Fibroblast of peridontal ligament (primary cell): ENCODE data around the gene GDI1.
"Not testable (repeated sequence)": the region's sequence is repeated elsewhere in the genome, so short reads cannot be mapped to it uniquely, and the experiment has no call there.

Experiments
- DNase-seq: peaks from one replicate; pipeline ENCODE4 v3.0.0-alpha.2; 2010; ENCODE audit errors: extremely low read depth

GDI1 gene

DNA sequence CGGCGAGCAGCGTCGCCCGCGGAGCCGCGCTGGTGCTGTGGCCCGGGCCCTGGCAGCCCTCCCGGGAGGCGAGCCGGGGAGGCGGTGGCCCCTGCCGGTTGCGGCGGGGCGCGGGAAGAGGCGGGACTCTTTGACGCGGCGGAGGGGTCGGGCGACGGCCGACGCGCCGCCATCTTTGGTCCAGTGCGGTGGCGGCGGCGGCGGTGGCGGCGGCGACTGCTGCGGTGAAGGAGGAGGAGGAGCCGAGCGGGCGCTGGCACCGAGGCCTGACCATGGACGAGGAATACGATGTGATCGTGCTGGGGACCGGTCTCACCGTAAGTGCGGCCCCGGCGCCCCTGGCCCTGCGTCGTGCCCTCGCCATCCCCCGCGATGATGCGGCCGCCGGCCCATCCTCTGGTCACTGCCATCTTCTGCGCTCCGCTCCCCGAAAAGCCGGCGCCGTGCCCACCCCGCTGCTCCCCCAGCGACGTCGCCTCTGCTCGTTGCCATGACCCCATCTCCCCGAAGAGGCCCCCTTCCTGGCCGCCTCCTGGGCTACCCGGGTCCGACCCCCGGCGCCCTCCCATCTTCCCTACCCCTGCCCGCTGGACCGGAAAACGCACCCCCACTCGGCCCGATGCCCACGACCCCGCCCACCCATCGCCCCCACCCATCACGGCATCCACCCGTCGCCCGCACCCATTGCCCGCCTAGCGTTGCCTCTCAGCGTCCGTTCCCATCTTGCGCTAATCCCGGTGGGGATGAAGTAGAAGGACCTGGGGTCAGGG is at the start of gene GDI1:
GDI1 (plus strand) TSS at position 172 of the 770 bp plus-strand sequence; CDS start at position 273, 101 bp downstream.
- no peak for DNase-seq

GRCh38 chrX:154388094-154388493 is 48.9 kb upstream of the GDI1 start:
- DNase-seq: not testable (repeated sequence)

DNA sequence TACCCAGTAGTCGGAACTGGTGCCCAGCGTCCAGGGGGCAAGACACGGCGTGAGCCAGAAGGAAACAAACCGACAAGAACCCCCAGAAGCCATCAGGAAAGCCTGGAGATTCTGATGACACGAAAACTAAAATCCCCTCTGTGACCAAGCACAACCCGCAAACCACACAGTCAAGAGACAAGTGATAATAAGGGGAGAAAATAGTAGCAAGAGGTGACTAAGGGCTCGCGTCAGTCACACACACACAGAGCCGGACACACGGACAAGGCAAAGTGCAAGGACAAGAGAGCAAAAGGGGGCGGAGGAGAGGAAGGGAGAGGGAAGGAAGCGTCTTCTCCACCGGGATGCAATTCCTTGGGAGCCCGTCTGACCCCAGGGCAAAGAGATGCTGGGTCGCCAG is 48.3 kb upstream of the GDI1 start:
- not testable (repeated sequence) for DNase-seq

DNA sequence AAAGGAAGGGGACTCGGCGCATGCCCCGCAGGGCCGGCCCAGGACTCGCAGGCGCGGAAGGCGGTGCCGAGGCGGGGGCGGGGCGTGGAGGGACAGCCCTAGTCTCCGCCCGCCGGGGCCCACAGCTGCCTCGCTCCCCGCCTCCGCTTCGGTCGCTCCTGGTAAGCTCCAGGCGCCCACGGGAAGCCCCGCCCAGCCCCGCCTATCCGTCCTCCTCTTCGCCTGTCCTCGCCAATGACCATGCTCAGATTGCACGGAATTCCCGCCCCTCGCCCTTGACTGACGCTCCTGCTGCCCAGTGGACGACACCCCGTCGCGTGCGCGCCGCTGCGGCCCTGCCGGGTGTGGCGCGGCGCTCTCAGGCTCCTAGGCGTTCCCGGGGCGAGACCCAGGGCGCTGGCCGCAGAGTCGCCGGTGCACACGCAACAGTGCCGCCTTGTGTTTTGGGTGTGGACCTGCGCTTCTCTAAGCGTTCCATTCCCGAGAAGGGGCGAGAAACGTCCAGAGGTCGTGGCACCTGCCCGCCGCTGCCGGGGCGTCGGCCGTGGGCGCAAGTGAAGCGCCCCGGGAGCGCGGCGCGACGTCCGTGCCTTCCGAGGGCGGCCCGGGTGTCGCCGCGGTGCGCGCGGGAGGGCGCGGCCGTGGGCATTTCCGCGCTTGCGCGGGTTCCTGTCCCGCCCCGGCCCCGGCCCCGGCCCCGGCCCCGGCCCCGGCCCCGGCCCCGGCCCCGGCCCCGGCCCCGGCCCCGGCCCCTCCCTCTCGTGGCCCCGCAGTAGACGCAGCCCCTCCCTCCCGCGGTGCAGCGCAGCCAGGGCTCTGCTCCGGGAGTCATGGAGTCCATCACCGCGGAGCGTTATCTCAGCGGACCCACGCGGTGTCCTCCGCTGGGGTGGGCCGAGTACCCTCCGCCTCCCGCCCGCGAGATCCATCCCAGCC is 46.9 kb upstream of the GDI1 start:
- not testable (repeated sequence) for DNase-seq

DNA sequence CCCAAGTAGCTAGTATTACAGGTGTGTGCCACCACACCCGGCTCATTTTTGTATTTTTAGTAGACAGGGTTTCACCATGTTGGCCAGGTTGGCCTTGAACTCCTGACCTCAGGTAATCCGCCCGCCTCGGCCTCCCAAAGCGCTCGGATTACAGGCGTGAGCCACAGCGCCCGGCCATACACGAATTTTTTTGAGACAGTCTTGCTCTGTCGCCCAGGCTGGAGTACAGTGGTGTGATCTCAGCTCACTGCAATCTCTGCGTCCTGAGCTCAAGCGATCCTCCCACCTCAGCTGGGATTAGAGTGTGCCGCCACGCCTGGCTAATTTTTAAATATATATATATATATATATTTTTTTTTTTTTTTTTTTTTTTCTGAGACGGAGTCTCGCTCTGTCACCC is 40.6 kb upstream of the GDI1 start:
- DNase-seq: not testable (repeated sequence)

GRCh38 chrX:154396973-154397887 is 39.7 kb upstream of the GDI1 start:
- peak; percentile 45 for DNase-seq

DNA sequence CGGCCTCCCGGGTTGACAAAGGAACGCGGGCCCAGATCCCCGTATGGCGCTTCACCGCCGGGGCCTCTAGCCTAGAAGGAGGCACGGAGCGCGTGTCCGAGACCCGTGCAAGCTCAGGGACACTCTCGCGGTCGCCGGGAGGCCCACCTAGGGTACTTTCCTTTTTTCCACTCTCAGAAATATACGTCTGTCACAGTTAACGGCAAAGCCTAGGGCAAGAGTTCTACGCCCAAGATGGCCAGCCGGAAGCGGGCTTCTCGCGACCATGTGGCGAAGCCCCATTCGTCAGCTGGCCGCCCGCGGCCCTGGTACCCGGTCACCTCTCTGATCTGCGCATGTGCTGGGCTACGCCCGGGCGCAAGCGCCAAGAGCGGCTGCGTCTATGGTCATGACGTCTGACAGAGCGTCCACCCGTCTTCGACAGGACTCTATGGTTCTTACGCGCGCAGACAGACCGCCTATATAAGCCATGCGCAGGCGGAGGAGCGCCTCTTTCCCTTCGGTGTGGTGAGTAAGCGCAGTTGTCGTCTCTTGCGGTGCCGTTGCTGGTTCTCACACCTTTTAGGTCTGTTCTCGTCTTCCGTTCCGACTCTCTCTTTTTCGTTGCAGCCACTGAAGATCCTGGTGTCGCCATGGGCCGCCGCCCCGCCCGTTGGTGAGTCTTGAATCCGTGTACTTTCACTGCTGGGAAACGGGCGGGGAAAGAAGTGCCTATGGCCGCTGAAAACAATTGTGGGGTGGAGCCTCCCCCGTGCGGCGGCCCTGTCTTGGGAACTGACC is 38.9 kb upstream of the GDI1 start, which contains the start of gene RPL10:
RPL10 (plus strand) TSS at position 490 of the 780 bp plus-strand sequence; CDS start at position 633, 143 bp downstream.
- DNase-seq: peak; percentile 97

DNA sequence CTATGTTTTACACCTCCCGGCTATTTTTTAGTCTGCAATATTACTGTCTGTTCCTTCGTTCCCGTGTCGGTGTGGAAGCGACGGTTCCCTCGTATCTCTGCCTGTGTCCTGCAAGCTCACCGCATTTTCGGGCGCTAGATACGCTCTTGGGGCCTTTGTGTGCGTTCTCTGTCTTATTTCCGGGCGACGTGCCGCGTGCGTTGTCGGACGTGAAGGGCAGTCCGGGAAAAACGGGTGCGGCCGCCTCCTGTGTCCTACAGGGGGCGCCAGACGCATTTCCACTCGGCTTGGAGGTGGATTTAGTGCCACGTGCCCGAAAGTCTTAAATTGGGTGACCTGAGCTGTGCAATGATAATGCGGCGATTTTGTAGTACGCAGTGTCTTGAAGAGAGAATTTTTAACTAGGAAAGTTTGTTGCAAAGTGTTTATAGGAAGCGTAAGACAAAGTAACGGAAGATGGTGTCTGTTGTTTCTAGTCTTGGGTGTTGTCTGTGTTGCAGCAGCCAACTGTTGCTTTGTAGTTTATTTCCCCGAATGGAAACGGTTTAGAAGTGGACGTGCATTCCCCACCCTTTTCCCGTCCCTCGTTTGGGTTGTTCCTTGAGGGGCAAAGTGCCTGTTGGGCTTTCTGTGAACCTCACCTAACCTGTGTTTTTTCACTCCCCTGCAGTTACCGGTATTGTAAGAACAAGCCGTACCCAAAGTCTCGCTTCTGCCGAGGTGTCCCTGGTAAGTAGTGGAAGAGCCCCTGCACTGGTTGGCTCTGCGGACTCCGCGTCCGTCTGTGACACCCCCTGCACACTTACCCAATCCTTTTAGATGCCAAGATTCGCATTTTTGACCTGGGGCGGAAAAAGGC is 38.1 kb upstream of the GDI1 start:
- peak; percentile 82 for DNase-seq

DNA sequence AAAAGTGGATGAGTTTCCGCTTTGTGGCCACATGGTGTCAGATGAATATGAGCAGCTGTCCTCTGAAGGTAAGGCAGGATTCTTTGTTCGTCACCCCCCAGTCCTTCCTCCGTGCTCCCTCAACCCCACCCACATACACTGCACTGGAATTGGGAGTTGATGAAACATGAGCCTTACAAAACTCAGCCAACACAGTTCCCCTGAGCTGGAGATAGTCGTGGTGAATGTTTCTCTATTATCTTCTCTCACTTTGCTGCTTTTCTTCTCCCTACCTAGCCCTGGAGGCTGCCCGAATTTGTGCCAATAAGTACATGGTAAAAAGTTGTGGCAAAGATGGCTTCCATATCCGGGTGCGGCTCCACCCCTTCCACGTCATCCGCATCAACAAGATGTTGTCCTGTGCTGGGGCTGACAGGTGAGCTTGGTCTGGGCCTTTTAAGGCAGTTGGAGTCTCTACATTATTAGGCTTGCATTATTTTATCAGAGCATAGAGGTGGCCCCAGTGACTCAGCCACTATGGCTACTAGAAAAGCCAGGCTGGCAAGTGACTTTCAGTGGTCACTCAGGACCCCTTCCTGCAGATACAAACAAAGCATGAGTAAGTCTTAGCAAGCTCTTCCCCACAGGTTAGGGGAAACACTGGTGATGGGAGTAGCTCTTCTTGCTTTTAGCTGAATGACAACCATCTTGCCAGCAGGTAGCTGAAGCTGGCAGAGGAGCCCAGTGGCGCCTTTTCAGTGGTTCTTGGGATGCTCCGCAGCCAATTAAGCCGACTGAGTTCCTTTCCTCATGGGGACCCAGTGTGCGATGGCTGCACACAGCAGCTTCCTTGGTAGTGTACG is 37.2 kb upstream of the GDI1 start:
- no peak for DNase-seq

DNA sequence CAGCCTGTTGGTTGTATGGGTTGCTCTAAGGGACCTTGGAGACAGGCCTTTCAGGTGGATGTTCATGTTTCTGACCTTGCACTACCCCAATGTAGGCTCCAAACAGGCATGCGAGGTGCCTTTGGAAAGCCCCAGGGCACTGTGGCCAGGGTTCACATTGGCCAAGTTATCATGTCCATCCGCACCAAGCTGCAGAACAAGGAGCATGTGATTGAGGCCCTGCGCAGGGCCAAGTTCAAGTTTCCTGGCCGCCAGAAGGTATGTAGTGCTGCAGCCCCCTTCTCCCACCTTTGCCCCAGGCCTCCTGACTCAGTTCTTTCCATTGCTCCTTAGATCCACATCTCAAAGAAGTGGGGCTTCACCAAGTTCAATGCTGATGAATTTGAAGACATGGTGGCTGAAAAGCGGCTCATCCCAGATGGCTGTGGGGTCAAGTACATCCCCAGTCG is 36.6 kb upstream of the GDI1 start:
- DNase-seq: not testable (repeated sequence)

DNA sequence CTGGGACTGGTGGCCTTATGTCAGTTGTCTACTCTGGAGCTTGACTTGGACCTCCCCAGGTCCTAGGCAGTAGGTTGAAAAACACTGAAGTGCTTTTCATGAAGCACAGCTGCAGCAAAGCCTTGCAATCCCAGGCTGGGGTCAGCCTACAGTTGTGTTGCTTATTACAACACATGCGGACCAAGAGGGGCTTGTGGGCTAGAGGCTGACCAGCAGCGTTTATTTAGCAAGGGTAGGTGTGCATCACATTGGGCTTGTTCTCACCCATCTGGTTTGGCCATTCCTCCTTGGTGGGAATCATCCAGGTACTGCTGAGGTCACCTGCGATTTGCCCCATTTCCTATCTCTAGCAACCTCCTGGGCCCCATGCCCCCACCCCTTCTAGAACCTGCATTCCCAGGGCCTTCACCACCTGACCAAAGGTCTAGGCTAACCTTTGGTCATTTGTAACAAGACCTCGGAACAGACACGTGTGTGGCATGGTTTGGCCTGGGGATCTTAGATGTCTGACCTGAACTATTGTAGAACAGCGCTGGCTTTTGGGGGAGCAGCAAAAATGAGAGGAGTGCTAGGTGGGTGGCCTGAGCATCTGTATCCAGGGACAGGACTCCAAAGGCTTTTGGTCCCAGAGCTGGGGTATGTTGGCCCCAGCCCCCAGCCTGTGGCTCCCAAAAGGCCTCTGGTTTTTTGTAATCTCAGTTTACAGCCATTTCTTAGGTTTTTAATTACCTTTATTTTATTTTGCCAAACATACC is 35.7 kb upstream of the GDI1 start:
- no peak for DNase-seq

- no peak for DNase-seq
These were observed 34.9 kb upstream of the GDI1 start for GRCh38 chrX:154401918-154402621.

DNA sequence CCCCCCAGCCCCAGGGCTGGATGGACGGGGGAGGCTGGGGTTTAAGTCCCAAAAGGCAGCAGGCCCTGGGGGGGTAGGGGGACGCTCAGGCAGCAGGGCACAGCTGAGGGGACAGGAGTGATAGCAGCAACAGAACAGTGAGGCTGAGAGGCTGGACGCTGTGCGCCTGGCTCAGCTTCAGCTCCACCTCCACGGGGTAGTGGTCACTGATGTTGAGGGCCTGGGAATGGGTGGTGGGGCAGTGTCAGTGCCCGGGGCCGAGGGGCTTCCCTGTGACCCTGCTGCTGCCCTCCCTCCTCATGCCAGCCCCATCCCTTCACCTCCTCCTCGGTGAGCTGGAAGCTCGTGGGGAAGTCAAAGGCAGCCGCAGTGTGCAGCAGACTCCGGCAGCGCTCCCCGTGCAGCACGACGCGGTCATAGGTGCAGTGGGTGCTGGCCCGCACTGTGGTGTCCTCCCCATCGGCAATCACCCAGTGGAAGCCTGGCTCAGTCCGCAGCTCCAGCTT is 34.3 kb upstream of the GDI1 start:
- no peak for DNase-seq

DNA sequence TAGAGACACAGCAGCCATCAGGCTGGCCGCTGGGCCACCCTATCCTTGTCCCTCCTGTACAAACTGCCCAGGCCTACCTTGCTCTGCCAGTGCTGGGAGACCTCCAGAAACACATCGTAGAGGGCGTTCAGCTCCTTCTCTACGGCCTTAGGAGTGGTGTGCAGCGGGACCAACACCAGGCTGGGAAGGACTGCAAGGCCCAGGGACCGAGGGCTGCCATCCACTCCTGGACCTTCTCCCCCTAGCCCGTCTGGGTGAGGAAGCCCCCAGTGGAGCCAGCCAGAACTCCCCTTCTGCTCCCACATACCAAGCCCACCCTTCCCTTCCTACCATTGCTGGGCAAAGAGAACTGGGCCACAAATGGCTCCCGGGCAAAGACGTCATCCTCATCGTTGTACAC is 33.8 kb upstream of the GDI1 start:
- DNase-seq: no peak

DNA sequence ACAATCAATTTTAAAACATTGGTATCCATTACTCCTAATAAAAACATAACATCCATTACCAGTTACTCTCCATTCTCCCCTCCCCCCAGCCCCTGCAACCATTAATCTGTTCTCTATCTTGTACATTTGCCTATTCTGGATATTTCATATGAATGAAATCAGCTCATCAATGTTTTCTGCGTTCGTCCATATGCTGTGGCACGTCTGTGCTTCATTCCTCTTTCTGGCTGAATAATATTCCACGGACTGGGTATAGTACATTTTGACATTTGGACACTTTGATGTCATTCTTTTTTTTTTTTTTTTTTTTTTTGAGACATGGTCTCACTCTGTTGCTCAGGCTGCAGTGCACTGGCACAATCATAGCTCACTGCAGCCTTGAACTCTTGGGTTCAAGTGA is 33.1 kb upstream of the GDI1 start:
- DNase-seq: no peak

- no peak for DNase-seq
These were observed 32.2 kb upstream of the GDI1 start for GRCh38 chrX:154404625-154405192.
